GM23338 (cell line): Measurements from ENCODE around the gene GDE1. TPM values are rescaled to one million over a fixed set of nuclear protein-coding genes. Genes with fewer than 3 reads are reported as not detected.

Source experiments
- ATAC-seq: fragments of 200-7000 bp; cut with Tn5 transposase; 3 replicates; pipeline ENCODE4 v1.9.1; 2020
- DNase-seq: peaks from one replicate; pipeline ENCODE4 v3.0.0-alpha.2; 2015; ENCODE audit warnings: low spot score
- H2AFZ ChIP-seq: fragments of 200-600 bp; sonication (generic); 2 replicates; pipeline ENCODE4 v1.8.0; 2016; ENCODE audit warnings: antibody characterized with exemption, mild to moderate bottlenecking, moderate library complexity
- H3F3A ChIP-seq: fragments of 200-600 bp; sonication (generic); replicated peaks from 2 replicates; pipeline ENCODE4 v1.8.0; 2017; ENCODE audit warnings: antibody characterized with exemption, mixed run types, low read depth
- H3K27ac ChIP-seq: fragments of 200-600 bp; sonication (generic); 2 replicates; pipeline ENCODE4 v1.6.1; 2016; ENCODE audit warnings: low read depth
- H3K27me3 ChIP-seq: fragments of 200-600 bp; sonication (generic); 2 replicates; pipeline ENCODE4 v1.8.0; 2016; ENCODE audit warnings: mild to moderate bottlenecking, mixed run types, moderate library complexity; ENCODE audit not compliant: insufficient read depth
- H3K36me3 ChIP-seq: fragments of 200-600 bp; sonication (generic); 2 replicates; pipeline ENCODE4 v1.8.0; 2016; ENCODE audit warnings: mild to moderate bottlenecking; ENCODE audit not compliant: insufficient read depth
- H3K4me1 ChIP-seq: fragments of 200-600 bp; sonication (generic); 2 replicates; pipeline ENCODE4 v1.8.0; 2016; ENCODE audit warnings: mild to moderate bottlenecking, moderate library complexity; ENCODE audit not compliant: insufficient read depth
- H3K4me2 ChIP-seq: fragments of 200-600 bp; sonication (generic); 2 replicates; pipeline ENCODE4 v1.7.1; 2017; ENCODE audit warnings: mixed run types
- H3K4me3 ChIP-seq: fragments of 200-600 bp; sonication (generic); 2 replicates; pipeline ENCODE4 v1.6.1; 2016; ENCODE audit warnings: mixed run types
- H3K79me2 ChIP-seq: fragments of 200-600 bp; sonication (generic); replicated peaks from 2 replicates; pipeline ENCODE4 v1.8.0; 2017; ENCODE audit warnings: mild to moderate bottlenecking; ENCODE audit not compliant: insufficient read depth
- H3K9me2 ChIP-seq: fragments of 200-600 bp; sonication (generic); 2 replicates; pipeline ENCODE4 v1.8.0; 2017; ENCODE audit not compliant: insufficient read depth
- H4K20me1 ChIP-seq: fragments of 200-600 bp; sonication (generic); replicated peaks from 2 replicates; pipeline ENCODE4 v1.8.0; 2017; ENCODE audit warnings: mild to moderate bottlenecking; ENCODE audit not compliant: insufficient read depth
- H3K27ac Mint-ChIP-seq: 2 replicates; pipeline ENCODE4 v1.8.0; 2020; ENCODE audit warnings: inconsistent platforms, mild to moderate bottlenecking, moderate library complexity, mixed read lengths
- H3K27me3 Mint-ChIP-seq: 3 replicates; pipeline ENCODE4 v1.8.0; 2022; ENCODE audit warnings: low read depth, mild to moderate bottlenecking, moderate library complexity, mixed read lengths, inconsistent platforms; ENCODE audit not compliant: insufficient read depth, poor library complexity
- H3K36me3 Mint-ChIP-seq: 3 replicates; pipeline ENCODE4 v1.8.0; 2021; ENCODE audit warnings: low read depth, mild to moderate bottlenecking, inconsistent platforms, moderate library complexity, mixed read lengths
- H3K4me1 Mint-ChIP-seq: 3 replicates; pipeline ENCODE4 v1.8.0; 2020; ENCODE audit warnings: mild to moderate bottlenecking, inconsistent platforms, mixed read lengths
- H3K4me3 Mint-ChIP-seq: 3 replicates; pipeline ENCODE4 v1.8.0; 2021; ENCODE audit warnings: moderate library complexity, mild to moderate bottlenecking, inconsistent platforms, mixed read lengths
- H3K9me3 Mint-ChIP-seq: 3 replicates; pipeline ENCODE4 v1.8.0; 2020; ENCODE audit warnings: moderate library complexity, mild to moderate bottlenecking, inconsistent platforms, mixed read lengths
- EZH2phosphoT487 ChIP-seq: fragments of 200-600 bp; sonication (generic); IDR thresholded peaks from one replicate; pipeline ENCODE4 v1.8.1; 2018; ENCODE audit warnings: antibody characterized with exemption; ENCODE audit not compliant: unreplicated experiment
- JUNB ChIP-seq: IDR thresholded peaks from one replicate; pipeline ENCODE4 v1.6.1; 2016; ENCODE audit warnings: antibody characterized with exemption; ENCODE audit not compliant: unreplicated experiment
- NANOG ChIP-seq: IDR thresholded peaks from 2 replicates; pipeline ENCODE4 v1.6.1; 2016; ENCODE audit warnings: antibody characterized with exemption, borderline replicate concordance
- POLR2AphosphoS5 ChIP-seq: IDR thresholded peaks from 2 replicates; pipeline ENCODE4 v1.6.1; 2016; ENCODE audit warnings: antibody characterized with exemption, low read depth
- STAT1 ChIP-seq: IDR thresholded peaks from one replicate; pipeline ENCODE4 v1.6.1; 2016; ENCODE audit warnings: antibody characterized with exemption; ENCODE audit not compliant: unreplicated experiment
- ZNF114 ChIP-seq: fragments of 250-450 bp; sonication (Bioruptor Pico); IDR thresholded peaks from 2 replicates; pipeline ENCODE4 v1.5.0; 2020; ENCODE audit warnings: mild to moderate bottlenecking, moderate library complexity
- ZNF331 ChIP-seq: fragments of 250-450 bp; sonication (Bioruptor Pico); IDR thresholded peaks from 2 replicates; pipeline ENCODE4 v1.5.0; 2020; ENCODE audit warnings: low read depth, mild to moderate bottlenecking, moderate library complexity
- polyA plus RNA-seq: library from polyadenylated mRNA; unstranded; fragments of >200 nt; fragmentation: Nextera tagmentation; extraction: Ambion mirVana; gene quantifications from 2 replicates; pipeline ENCODE4 v1.2.1, GENCODE V29; 2016
- total RNA-seq: library from RNA; depleted of rRNA; stranded (reverse); fragments of >200 nt; shearing (Covaris generic); gene quantifications from 2 replicates; pipeline ENCODE4 v1.2.3, GENCODE V29; 2014
- TF ChIP-seq, protein P1 (sequence below): IDR thresholded peaks from one replicate; pipeline ENCODE4 v1.6.1; 2018; ENCODE audit warnings: antibody characterized with exemption; ENCODE audit not compliant: unreplicated experiment
- TF ChIP-seq, protein P2 (sequence below): IDR thresholded peaks from 2 replicates; pipeline ENCODE4 v1.6.1; 2016; ENCODE audit warnings: antibody characterized with exemption
- TF ChIP-seq, protein P3 (sequence below), 2 experiments: fragments of 200-600 bp in 1 of 2; sonication (generic) in 1 of 2; conservative IDR thresholded peaks; 2 replicates each; pipeline versions ENCODE4 v1.5.1 to v1.6.1; 2016 to 2017; ENCODE audit warnings: antibody characterized with exemption in 2 of 2, low read depth in 2 of 2, mild to moderate bottlenecking in 2 of 2, moderate library complexity in 1 of 2
- TF ChIP-seq, protein P4 (sequence below): fragments of 250-450 bp; sonication (Bioruptor Pico); IDR thresholded peaks from 2 replicates; pipeline ENCODE4 v1.5.0; 2020; ENCODE audit warnings: mild to moderate bottlenecking, moderate library complexity

Gene GDE1
- total and polyA plus RNA-seq, 2 experiments from 2014 or later = 30.0 to 69.3 TPM

DNA sequence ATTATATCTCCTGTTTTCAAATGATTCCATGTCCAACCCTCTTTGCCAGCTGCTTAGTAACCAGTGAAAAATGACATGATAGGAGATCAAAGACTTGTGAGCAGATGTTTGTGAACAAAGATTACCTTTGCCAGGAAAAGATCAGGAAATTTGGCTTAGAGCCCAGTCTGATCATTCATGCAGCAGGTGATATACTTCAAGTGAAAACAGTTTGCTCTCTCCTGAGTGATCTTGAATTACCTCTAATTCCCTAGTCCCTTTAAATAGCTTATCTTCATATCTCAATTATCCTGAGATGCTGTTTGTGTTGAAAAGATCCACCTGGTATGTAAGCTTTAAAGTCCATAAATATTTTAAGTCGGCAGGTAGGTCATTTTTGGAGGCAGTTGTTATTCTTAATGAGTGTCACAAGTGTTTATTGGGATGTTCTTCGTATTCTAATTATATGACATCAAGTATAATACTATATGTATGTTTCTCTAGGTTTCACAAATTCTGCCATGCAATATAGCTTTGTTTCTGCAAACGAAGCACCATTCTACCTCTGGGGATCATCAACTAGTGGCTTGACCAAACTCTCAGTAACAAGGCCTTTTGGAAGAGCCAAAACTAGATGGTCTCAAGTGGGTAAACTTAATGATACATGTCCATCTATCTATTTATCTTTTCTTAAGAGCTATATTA, 20.4 kb upstream of the GDE1 start (continued):
- TF ChIP-seq, protein P1, sequence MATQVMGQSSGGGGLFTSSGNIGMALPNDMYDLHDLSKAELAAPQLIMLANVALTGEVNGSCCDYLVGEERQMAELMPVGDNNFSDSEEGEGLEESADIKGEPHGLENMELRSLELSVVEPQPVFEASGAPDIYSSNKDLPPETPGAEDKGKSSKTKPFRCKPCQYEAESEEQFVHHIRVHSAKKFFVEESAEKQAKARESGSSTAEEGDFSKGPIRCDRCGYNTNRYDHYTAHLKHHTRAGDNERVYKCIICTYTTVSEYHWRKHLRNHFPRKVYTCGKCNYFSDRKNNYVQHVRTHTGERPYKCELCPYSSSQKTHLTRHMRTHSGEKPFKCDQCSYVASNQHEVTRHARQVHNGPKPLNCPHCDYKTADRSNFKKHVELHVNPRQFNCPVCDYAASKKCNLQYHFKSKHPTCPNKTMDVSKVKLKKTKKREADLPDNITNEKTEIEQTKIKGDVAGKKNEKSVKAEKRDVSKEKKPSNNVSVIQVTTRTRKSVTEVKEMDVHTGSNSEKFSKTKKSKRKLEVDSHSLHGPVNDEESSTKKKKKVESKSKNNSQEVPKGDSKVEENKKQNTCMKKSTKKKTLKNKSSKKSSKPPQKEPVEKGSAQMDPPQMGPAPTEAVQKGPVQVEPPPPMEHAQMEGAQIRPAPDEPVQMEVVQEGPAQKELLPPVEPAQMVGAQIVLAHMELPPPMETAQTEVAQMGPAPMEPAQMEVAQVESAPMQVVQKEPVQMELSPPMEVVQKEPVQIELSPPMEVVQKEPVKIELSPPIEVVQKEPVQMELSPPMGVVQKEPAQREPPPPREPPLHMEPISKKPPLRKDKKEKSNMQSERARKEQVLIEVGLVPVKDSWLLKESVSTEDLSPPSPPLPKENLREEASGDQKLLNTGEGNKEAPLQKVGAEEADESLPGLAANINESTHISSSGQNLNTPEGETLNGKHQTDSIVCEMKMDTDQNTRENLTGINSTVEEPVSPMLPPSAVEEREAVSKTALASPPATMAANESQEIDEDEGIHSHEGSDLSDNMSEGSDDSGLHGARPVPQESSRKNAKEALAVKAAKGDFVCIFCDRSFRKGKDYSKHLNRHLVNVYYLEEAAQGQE = no peak
- no peak for TF ChIP-seq ZNF114
- TF ChIP-seq NANOG = no peak
- no peak for TF ChIP-seq EZH2phosphoT487
- no peak for TF ChIP-seq JUNB

DNA sequence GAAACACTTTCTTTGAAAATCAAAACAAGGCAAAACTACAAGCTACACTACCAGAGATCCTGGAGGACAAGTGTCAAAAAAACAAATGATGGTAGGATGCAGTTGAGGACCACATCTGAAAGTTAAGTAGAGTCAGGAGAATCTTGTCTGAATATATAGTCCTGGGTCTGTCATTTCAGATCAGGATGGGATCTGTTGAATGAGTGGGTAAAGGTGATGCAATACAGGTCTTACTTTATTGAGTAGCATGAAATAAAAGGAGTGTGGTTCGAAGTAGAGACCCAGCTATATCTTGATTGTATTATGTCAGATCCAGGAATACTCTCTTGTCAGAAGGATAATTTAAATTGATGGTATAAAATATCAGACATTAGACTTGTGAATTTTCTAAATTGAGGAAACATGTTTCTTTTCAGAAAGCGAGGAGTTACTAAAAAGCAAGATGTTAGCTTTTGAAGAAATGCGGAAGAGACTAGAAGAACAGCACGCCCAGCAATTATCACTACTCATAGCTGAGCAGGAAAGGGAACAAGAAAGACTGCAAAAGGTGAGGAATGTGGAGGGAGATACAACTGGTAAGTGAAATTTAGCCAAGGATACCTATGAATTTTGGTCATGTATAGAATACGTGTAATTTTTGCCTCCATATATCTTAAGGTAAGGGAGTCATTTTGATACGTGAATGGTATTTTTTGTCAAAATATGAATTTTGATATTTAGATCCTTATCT, 18.5 kb upstream of the GDE1 start:
- peaks cover 30% of the 10 kb centered on the region; the same call in 1 of the 2 replicates for H3K36me3 ChIP-seq
- TF ChIP-seq JUNB = no peak
- TF ChIP-seq, protein P2, sequence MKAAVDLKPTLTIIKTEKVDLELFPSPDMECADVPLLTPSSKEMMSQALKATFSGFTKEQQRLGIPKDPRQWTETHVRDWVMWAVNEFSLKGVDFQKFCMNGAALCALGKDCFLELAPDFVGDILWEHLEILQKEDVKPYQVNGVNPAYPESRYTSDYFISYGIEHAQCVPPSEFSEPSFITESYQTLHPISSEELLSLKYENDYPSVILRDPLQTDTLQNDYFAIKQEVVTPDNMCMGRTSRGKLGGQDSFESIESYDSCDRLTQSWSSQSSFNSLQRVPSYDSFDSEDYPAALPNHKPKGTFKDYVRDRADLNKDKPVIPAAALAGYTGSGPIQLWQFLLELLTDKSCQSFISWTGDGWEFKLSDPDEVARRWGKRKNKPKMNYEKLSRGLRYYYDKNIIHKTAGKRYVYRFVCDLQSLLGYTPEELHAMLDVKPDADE = no peak
- TF ChIP-seq STAT1 = no peak
- no peak for TF ChIP-seq POLR2AphosphoS5
- TF ChIP-seq ZNF331 (CRISPR knock-in tag) = no peak
- TF ChIP-seq, protein P3, sequence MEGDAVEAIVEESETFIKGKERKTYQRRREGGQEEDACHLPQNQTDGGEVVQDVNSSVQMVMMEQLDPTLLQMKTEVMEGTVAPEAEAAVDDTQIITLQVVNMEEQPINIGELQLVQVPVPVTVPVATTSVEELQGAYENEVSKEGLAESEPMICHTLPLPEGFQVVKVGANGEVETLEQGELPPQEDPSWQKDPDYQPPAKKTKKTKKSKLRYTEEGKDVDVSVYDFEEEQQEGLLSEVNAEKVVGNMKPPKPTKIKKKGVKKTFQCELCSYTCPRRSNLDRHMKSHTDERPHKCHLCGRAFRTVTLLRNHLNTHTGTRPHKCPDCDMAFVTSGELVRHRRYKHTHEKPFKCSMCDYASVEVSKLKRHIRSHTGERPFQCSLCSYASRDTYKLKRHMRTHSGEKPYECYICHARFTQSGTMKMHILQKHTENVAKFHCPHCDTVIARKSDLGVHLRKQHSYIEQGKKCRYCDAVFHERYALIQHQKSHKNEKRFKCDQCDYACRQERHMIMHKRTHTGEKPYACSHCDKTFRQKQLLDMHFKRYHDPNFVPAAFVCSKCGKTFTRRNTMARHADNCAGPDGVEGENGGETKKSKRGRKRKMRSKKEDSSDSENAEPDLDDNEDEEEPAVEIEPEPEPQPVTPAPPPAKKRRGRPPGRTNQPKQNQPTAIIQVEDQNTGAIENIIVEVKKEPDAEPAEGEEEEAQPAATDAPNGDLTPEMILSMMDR (conservative IDR thresholded peaks at IDR 0.05; ENCODE audit: low read depth in 2 of 2) = no peak
- no peak for TF ChIP-seq ZNF114
- no peak for TF ChIP-seq EZH2phosphoT487
- TF ChIP-seq, protein P4, sequence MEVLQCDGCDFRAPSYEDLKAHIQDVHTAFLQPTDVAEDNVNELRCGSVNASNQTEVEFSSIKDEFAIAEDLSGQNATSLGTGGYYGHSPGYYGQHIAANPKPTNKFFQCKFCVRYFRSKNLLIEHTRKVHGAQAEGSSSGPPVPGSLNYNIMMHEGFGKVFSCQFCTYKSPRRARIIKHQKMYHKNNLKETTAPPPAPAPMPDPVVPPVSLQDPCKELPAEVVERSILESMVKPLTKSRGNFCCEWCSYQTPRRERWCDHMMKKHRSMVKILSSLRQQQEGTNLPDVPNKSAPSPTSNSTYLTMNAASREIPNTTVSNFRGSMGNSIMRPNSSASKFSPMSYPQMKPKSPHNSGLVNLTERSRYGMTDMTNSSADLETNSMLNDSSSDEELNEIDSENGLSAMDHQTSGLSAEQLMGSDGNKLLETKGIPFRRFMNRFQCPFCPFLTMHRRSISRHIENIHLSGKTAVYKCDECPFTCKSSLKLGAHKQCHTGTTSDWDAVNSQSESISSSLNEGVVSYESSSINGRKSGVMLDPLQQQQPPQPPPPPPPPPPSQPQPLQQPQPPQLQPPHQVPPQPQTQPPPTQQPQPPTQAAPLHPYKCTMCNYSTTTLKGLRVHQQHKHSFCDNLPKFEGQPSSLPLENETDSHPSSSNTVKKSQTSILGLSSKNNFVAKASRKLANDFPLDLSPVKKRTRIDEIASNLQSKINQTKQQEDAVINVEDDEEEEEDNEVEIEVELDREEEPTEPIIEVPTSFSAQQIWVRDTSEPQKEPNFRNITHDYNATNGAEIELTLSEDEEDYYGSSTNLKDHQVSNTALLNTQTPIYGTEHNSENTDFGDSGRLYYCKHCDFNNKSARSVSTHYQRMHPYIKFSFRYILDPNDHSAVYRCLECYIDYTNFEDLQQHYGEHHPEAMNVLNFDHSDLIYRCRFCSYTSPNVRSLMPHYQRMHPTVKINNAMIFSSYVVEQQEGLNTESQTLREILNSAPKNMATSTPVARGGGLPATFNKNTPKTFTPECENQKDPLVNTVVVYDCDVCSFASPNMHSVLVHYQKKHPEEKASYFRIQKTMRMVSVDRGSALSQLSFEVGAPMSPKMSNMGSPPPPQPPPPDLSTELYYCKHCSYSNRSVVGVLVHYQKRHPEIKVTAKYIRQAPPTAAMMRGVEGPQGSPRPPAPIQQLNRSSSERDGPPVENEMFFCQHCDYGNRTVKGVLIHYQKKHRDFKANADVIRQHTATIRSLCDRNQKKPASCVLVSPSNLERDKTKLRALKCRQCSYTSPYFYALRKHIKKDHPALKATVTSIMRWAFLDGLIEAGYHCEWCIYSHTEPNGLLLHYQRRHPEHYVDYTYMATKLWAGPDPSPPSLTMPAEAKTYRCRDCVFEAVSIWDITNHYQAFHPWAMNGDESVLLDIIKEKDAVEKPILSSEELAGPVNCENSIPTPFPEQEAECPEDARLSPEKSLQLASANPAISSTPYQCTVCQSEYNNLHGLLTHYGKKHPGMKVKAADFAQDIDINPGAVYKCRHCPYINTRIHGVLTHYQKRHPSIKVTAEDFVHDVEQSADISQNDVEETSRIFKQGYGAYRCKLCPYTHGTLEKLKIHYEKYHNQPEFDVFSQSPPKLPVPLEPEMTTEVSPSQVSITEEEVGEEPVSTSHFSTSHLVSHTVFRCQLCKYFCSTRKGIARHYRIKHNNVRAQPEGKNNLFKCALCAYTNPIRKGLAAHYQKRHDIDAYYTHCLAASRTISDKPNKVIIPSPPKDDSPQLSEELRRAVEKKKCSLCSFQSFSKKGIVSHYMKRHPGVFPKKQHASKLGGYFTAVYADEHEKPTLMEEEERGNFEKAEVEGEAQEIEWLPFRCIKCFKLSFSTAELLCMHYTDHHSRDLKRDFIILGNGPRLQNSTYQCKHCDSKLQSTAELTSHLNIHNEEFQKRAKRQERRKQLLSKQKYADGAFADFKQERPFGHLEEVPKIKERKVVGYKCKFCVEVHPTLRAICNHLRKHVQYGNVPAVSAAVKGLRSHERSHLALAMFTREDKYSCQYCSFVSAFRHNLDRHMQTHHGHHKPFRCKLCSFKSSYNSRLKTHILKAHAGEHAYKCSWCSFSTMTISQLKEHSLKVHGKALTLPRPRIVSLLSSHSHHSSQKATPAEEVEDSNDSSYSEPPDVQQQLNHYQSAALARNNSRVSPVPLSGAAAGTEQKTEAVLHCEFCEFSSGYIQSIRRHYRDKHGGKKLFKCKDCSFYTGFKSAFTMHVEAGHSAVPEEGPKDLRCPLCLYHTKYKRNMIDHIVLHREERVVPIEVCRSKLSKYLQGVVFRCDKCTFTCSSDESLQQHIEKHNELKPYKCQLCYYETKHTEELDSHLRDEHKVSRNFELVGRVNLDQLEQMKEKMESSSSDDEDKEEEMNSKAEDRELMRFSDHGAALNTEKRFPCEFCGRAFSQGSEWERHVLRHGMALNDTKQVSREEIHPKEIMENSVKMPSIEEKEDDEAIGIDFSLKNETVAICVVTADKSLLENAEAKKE (CRISPR knock-in tag) = no peak
- TF ChIP-seq NANOG = no peak
- no peaks in the 10 kb centered on the region for H3F3A ChIP-seq
- no peak overlapping the region for H3K4me3 ChIP-seq
- no peaks in the 10 kb centered on the region for H3K4me1 Mint-ChIP-seq
- no peak overlapping the region for H3K4me2 ChIP-seq
- no peak overlapping the region for H2AFZ ChIP-seq
- no peaks in the 10 kb centered on the region; the same call in 1 of the 2 replicates for H4K20me1 ChIP-seq
- H3K36me3 Mint-ChIP-seq = peaks cover 54% of the 10 kb centered on the region
- no peaks in the 10 kb centered on the region for H3K79me2 ChIP-seq
- DNase-seq (no peak), ATAC-seq (no peak)
- H3K27me3 ChIP-seq = no peaks in the 10 kb centered on the region
- no peaks in the 10 kb centered on the region for H3K9me2 ChIP-seq
- H3K4me1 ChIP-seq = no peaks in the 10 kb centered on the region
- no peaks in the 10 kb centered on the region for H3K9me3 Mint-ChIP-seq
- H3K27me3 Mint-ChIP-seq = no peaks in the 10 kb centered on the region
- no peak overlapping the region for H3K4me3 Mint-ChIP-seq
- no peak overlapping the region for H3K27ac ChIP-seq
- H3K27ac Mint-ChIP-seq = no peak overlapping the region
